HEK293T (cell line): Measurements from ENCODE around the gene PLA2G15.

Experiments
- ARNT ChIP-seq: fragments of 450-650 bp; IDR thresholded peaks from 2 replicates; pipeline ENCODE4 v1.6.1; 2017; ENCODE audit warnings: mild to moderate bottlenecking
- BHLHE40 ChIP-seq: fragments of 450-650 bp; IDR thresholded peaks from 2 replicates; pipeline ENCODE4 v1.6.1; 2016; ENCODE audit warnings: mild to moderate bottlenecking, moderate library complexity, borderline replicate concordance
- CTBP1 ChIP-seq: fragments of 450-650 bp; IDR thresholded peaks from 2 replicates; pipeline ENCODE4 v1.6.1; 2016; ENCODE audit warnings: borderline replicate concordance
- ELF4 ChIP-seq: fragments of 450-650 bp; IDR thresholded peaks from 2 replicates; pipeline ENCODE4 v1.6.1; 2017; ENCODE audit warnings: antibody characterized with exemption
- FOXA1 ChIP-seq: fragments of 450-650 bp; IDR thresholded peaks from 2 replicates; pipeline ENCODE4 v1.6.1; 2016; ENCODE audit warnings: mild to moderate bottlenecking
- FOXK2 ChIP-seq: fragments of 450-650 bp; IDR thresholded peaks from 2 replicates; pipeline ENCODE4 v1.6.1; 2016; ENCODE audit warnings: mild to moderate bottlenecking
- FOXM1 ChIP-seq: fragments of 450-650 bp; IDR thresholded peaks from 2 replicates; pipeline ENCODE4 v1.6.1; 2017; ENCODE audit warnings: mild to moderate bottlenecking, borderline replicate concordance
- HDGF ChIP-seq: fragments of 450-650 bp; IDR thresholded peaks from 2 replicates; pipeline ENCODE4 v1.6.1; 2017; ENCODE audit warnings: antibody characterized with exemption, borderline replicate concordance
- LEF1 ChIP-seq: fragments of 450-650 bp; IDR thresholded peaks from 2 replicates; pipeline ENCODE4 v1.6.1; 2017; ENCODE audit warnings: mild to moderate bottlenecking, borderline replicate concordance
- SP1 ChIP-seq: fragments of 450-650 bp; IDR thresholded peaks from 2 replicates; pipeline ENCODE4 v1.6.1; 2017
- SUZ12 ChIP-seq: fragments of 450-650 bp; IDR thresholded peaks from 2 replicates; pipeline ENCODE4 v1.6.1; 2016; ENCODE audit warnings: mild to moderate bottlenecking
- TARDBP ChIP-seq: fragments of 450-650 bp; IDR thresholded peaks from 2 replicates; pipeline ENCODE4 v1.6.1; 2016
- ZNF384 ChIP-seq: fragments of 450-650 bp; IDR thresholded peaks from 2 replicates; pipeline ENCODE4 v1.6.1; 2016
- TF ChIP-seq, protein P1 (sequence below): fragments of 450-650 bp; IDR thresholded peaks from 2 replicates; pipeline ENCODE4 v1.6.1; 2016

GRCh38 chr16:68310437-68310773 is 65.2 kb downstream of the PLA2G15 start:
- TF ChIP-seq ZNF384: no peak
- TF ChIP-seq SP1: no peak
- no peak for TF ChIP-seq SUZ12
- TF ChIP-seq CTBP1: no peak
- TF ChIP-seq TARDBP: no peak
- no peak for TF ChIP-seq FOXM1
- TF ChIP-seq ELF4: no peak
- no peak for TF ChIP-seq LEF1
- no peak for TF ChIP-seq ARNT
- TF ChIP-seq HDGF: no peak
- no peak for TF ChIP-seq FOXK2
- TF ChIP-seq, protein P1, sequence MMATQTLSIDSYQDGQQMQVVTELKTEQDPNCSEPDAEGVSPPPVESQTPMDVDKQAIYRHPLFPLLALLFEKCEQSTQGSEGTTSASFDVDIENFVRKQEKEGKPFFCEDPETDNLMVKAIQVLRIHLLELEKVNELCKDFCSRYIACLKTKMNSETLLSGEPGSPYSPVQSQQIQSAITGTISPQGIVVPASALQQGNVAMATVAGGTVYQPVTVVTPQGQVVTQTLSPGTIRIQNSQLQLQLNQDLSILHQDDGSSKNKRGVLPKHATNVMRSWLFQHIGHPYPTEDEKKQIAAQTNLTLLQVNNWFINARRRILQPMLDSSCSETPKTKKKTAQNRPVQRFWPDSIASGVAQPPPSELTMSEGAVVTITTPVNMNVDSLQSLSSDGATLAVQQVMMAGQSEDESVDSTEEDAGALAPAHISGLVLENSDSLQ: no peak
- TF ChIP-seq FOXA1: no peak
- no peak for TF ChIP-seq BHLHE40
